Measurements from ENCODE around the gene TNRC18. TPM values are rescaled to one million over a fixed set of nuclear protein-coding genes. Genes with fewer than 3 reads are reported as not detected.
A peak's percentile ranks its signal among the peaks of the same experiment; 100 is the strongest.

The TNRC18 gene
- total RNA-seq, 3 donors from 2014 or later (not counting 1 experiment from before 2014, with no cell fraction given) = 111 to 127 (median 124) TPM

GRCh38 chr7:5363729-5364128, 59.9 kb downstream of the TNRC18 start:
- peaks cover 31% of the 10 kb centered on the region for H3K36me3 ChIP-seq (ENCODE audit: control insufficient read depth, insufficient read depth, low read length)
- H3K36me3 Mint-ChIP-seq = no peaks in the 10 kb centered on the region
- peaks cover 79% of the 10 kb centered on the region for H3K4me1 ChIP-seq (ENCODE audit: control insufficient read depth, insufficient read depth, low read length)
- no peak overlapping the region for H3K27ac ChIP-seq (ENCODE audit: low read length)
- DNase-seq (no peak), ATAC-seq (no peak)
- H3K4me1 Mint-ChIP-seq = peaks cover 29 to 56% of the 10 kb centered on the region in 2 donors
- no peaks in the 10 kb centered on the region for H3K9me3 Mint-ChIP-seq
- 9% methylated on average over 4 of the region's 8 CpGs for WGBS (ENCODE audit: insufficient coverage)
- H3K27ac Mint-ChIP-seq = peak overlapping the region; percentile 73 to 74
- H3K27me3 Mint-ChIP-seq (ENCODE audit: low read depth in 2 of 2) = no peaks in the 10 kb centered on the region
- H3K9me3 ChIP-seq (ENCODE audit: control insufficient read depth, insufficient read depth, low read length) = no peaks in the 10 kb centered on the region
- H3K4me3 ChIP-seq (ENCODE audit: low read length) = no peak overlapping the region
- intact Hi-C loops (cut with micrococcal nuclease) = no loop called here
- H3K4me3 Mint-ChIP-seq = peak overlapping the region; percentile 75
- no peak for TF ChIP-seq CTCF (IDR thresholded peaks at IDR 0.05)
- H3K27me3 ChIP-seq (ENCODE audit: control insufficient read depth, insufficient read depth, low read length) = no peaks in the 10 kb centered on the region

- no peak for ATAC-seq
Measured at GRCh38 chr7:5362466-5362865, 61.2 kb downstream of the TNRC18 start.

GRCh38 chr7:5361446-5362127, 62.0 kb downstream of the TNRC18 start:
- DNase-seq (no peak), ATAC-seq (no peak)
- Histone ChIP-seq H3K27ac (ENCODE audit: low read length) (no peak overlapping the region), H3K4me1 (ENCODE audit: control insufficient read depth, insufficient read depth, low read length) (peaks cover 97% of the 10 kb centered on the region), H3K4me3 (ENCODE audit: low read length) (no peak overlapping the region), H3K27me3 (ENCODE audit: control insufficient read depth, insufficient read depth, low read length) (no peaks in the 10 kb centered on the region), H3K36me3 (ENCODE audit: control insufficient read depth, insufficient read depth, low read length) (peaks cover 42% of the 10 kb centered on the region), H3K9me3 (ENCODE audit: control insufficient read depth, insufficient read depth, low read length) (no peaks in the 10 kb centered on the region)
- H3K4me3 Mint-ChIP-seq = peak overlapping the region; percentile 49
- 96% methylated on average over 58 of the region's 58 CpGs for WGBS (ENCODE audit: insufficient coverage)
- H3K27ac Mint-ChIP-seq = no peak overlapping the region
- H3K4me1 Mint-ChIP-seq = peaks cover 29 to 59% of the 10 kb centered on the region in 2 donors
- no peaks in the 10 kb centered on the region for H3K9me3 Mint-ChIP-seq
- intact Hi-C loops (cut with micrococcal nuclease) = no loop called here
- no peaks in the 10 kb centered on the region for H3K36me3 Mint-ChIP-seq
- no peak for TF ChIP-seq CTCF (IDR thresholded peaks at IDR 0.05)
- no peaks in the 10 kb centered on the region for H3K27me3 Mint-ChIP-seq (ENCODE audit: low read depth in 2 of 2)

More at GRCh38 chr7:5362466-5362865, 61.2 kb downstream of the TNRC18 start:
- intact Hi-C loops (cut with micrococcal nuclease) = no loop called here
- no peak for DNase-seq
- peaks cover 92% of the 10 kb centered on the region for H3K4me1 ChIP-seq (ENCODE audit: control insufficient read depth, insufficient read depth, low read length)
- Mint-ChIP-seq H3K27me3 (ENCODE audit: low read depth in 2 of 2) (no peaks in the 10 kb centered on the region), H3K36me3 (no peaks in the 10 kb centered on the region), H3K4me1 (peaks cover 29 to 58% of the 10 kb centered on the region in 2 donors), H3K9me3 (no peaks in the 10 kb centered on the region), H3K4me3 (no peak overlapping the region), H3K27ac (no peak overlapping the region)
- H3K27ac ChIP-seq (ENCODE audit: low read length) = no peak overlapping the region
- H3K27me3 ChIP-seq (ENCODE audit: control insufficient read depth, insufficient read depth, low read length) = no peaks in the 10 kb centered on the region
- no peak for TF ChIP-seq CTCF (IDR thresholded peaks at IDR 0.05)
- 86% methylated on average over 18 of the region's 18 CpGs for WGBS (ENCODE audit: insufficient coverage)
- H3K4me3 ChIP-seq (ENCODE audit: low read length) = no peak overlapping the region
- H3K9me3 ChIP-seq (ENCODE audit: control insufficient read depth, insufficient read depth, low read length) = no peaks in the 10 kb centered on the region
- peaks cover 36% of the 10 kb centered on the region for H3K36me3 ChIP-seq (ENCODE audit: control insufficient read depth, insufficient read depth, low read length)

GRCh38 chr7:5360971-5361370, 62.7 kb downstream of the TNRC18 start:
- Histone ChIP-seq H3K27me3 (ENCODE audit: control insufficient read depth, insufficient read depth, low read length) (no peaks in the 10 kb centered on the region), H3K9me3 (ENCODE audit: control insufficient read depth, insufficient read depth, low read length) (no peaks in the 10 kb centered on the region), H3K4me3 (ENCODE audit: low read length) (no peak overlapping the region), H3K27ac (ENCODE audit: low read length) (no peak overlapping the region), H3K36me3 (ENCODE audit: control insufficient read depth, insufficient read depth, low read length) (peaks cover 48% of the 10 kb centered on the region), H3K4me1 (ENCODE audit: control insufficient read depth, insufficient read depth, low read length) (peaks cover 96% of the 10 kb centered on the region)
- 98% methylated on average over 29 of the region's 29 CpGs for WGBS (ENCODE audit: insufficient coverage)
- no peak overlapping the region for H3K4me3 Mint-ChIP-seq
- H3K4me1 Mint-ChIP-seq = peaks cover 29 to 61% of the 10 kb centered on the region in 2 donors
- no peaks in the 10 kb centered on the region for H3K9me3 Mint-ChIP-seq
- no peaks in the 10 kb centered on the region for H3K36me3 Mint-ChIP-seq
- no peaks in the 10 kb centered on the region for H3K27me3 Mint-ChIP-seq (ENCODE audit: low read depth in 2 of 2)
- peak overlapping the region; percentile 69 to 71 for H3K27ac Mint-ChIP-seq
- TF ChIP-seq CTCF (IDR thresholded peaks at IDR 0.05) = no peak
- no peak for ATAC-seq
- intact Hi-C loops (cut with micrococcal nuclease) = no loop called here
- DNase-seq = no peak

Measured in natural killer cell (primary cell).